Measurements from ENCODE around the gene P3H2.

DNA sequence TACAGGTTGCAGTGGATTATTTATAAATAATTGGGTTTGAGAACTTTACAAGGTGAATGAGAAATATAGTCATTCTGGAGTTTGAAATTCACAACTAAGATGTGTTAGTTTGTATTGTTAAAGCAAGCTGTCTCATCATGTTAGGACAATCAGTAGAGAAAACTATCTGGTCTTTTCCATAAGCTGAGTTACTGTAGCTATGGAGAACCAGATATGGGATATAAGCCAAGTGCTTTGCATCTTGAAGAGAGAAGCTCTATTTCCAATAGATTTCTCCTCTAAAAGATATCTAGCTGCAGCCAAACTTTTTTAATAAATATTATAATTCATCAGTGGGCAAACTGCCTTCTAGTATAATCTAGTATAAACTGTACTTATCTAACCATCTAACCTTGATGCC lies 11.3 kb downstream of the P3H2 start:
- TF ChIP-seq, protein P1, sequence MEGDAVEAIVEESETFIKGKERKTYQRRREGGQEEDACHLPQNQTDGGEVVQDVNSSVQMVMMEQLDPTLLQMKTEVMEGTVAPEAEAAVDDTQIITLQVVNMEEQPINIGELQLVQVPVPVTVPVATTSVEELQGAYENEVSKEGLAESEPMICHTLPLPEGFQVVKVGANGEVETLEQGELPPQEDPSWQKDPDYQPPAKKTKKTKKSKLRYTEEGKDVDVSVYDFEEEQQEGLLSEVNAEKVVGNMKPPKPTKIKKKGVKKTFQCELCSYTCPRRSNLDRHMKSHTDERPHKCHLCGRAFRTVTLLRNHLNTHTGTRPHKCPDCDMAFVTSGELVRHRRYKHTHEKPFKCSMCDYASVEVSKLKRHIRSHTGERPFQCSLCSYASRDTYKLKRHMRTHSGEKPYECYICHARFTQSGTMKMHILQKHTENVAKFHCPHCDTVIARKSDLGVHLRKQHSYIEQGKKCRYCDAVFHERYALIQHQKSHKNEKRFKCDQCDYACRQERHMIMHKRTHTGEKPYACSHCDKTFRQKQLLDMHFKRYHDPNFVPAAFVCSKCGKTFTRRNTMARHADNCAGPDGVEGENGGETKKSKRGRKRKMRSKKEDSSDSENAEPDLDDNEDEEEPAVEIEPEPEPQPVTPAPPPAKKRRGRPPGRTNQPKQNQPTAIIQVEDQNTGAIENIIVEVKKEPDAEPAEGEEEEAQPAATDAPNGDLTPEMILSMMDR (IDR thresholded peaks at IDR 0.05) = no peak
- no peak for TF ChIP-seq POLR2A (IDR thresholded peaks at IDR 0.05)
